Activated CD8-positive, alpha-beta memory T cell treated with anti-CD3 and anti-CD28 coated beads for 4 hours (primary cell): ENCODE results near the gene ZP1.

Source experiments
- DNase-seq, 2 donors: peaks; one replicate each; pipeline ENCODE4 v3.0.0-alpha.2; 2020; ENCODE audit warnings: low read depth in 2 of 2

The ZP1 gene

DNA sequence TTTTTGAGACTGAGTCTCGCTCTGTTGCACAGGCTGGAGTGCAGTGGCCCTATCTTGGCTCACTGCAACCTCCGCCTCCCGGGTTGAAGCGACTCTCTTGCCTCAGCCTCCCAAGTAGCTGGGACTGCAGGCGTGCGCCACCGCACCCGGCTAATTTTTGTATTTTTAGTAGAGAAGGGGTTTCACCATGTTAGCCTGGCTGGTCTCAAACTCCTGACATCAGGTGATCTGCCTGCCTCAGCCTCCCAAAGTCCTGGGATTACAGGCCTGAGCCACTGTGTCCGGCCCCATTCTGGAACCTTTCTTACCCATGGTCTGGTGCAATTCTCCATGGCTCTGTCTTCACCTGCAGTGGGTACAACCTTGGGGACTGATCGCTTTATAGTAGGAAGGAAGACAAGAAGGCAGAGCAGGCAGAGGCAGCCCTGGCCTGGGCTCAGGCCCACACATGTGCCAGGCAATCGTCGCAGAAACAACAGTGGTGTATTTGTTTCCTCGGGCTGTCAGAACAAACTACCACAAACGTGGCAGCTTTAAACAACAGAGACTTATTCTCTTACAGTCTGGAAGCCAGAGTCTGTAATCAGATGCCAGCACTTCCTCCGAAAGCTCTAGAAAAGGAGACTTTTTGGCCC, 7.6 kb upstream of the ZP1 start:
- no peak for DNase-seq

DNA sequence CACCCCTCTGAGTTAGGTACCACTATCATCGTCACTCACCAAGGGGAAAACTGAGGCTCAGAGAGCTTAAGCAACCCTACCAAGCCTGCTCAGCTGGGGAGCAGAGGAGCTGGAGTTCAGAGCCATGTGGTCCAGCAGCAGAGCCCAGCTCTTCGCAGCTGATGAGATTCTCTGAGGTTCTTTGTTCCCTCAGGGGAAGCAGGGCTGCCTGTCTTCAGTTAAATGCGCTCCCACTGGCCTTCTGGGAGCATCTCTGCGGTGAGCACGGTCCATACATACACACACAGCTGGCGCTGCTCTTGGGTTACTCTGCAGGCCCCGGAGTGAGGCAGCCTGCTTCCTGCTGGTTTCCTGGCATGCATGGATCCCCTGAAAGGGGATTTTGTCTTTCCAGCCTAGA, 6.4 kb upstream of the ZP1 start:
- no peak for DNase-seq

DNA sequence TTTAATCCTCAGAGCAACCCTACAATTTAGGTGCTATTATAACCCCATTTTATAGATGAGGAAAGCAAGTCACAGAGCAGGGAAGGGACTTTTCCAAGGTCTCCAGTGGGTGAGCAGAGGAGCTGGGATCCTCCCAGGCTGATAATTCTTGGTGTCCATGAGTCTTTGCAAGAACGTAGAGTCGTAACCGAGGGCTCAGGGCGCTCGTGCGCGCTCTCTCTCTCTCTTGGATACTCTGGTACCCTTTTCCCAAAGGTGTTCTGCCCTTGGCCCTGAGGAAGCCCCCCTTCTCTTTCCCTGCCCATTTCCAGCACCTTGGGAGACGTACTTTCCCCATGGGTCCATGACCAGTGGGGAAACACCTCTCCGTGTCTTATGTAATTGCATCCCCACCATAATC, 5.2 kb upstream of the ZP1 start:
- no peak for DNase-seq

DNA sequence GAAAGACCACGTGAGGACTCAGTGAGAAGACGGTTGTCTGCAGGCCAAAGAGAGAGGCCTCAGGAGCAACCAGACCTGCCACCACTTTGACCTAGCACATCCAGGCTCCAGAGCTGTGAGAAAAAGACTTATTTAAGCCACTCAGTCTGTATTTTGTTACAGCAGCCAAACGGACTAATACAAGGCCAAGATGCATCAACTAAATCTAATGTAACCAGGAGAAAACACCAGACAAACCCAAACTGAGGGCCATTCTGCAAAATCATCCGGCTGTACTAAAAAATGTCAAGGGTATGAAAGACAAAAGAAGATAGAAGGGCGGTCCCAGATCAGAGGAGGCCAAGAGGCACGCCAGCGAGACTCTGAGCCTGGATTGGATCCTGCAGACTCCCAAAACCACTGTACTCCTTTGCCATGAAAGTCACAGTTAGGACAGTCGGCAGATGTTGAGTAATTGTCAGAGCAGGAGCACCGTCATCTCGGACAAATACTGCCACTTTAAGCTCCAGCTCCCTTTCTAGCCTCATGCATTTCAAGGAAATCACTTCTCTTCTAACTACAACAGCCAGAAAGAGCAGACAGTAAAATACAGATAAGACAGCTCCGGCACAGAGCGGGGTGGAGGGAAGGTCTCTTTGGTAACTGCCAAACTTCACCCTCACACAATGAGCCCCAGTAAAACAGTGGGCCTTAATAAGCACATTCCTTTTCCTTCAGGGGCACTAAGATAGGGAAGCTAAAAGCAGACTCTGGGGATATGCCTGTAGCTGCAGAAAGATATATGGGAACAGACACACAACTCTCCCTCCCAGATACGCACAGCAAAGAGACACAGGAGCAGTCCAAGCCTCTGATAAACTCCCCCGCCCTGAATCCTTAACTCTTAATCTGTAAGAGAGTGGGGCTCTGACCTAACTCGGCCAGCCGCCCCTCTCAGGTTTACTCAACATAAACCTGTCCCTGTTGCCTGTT, 3.5 kb upstream of the ZP1 start:
- no peak for DNase-seq

DNA sequence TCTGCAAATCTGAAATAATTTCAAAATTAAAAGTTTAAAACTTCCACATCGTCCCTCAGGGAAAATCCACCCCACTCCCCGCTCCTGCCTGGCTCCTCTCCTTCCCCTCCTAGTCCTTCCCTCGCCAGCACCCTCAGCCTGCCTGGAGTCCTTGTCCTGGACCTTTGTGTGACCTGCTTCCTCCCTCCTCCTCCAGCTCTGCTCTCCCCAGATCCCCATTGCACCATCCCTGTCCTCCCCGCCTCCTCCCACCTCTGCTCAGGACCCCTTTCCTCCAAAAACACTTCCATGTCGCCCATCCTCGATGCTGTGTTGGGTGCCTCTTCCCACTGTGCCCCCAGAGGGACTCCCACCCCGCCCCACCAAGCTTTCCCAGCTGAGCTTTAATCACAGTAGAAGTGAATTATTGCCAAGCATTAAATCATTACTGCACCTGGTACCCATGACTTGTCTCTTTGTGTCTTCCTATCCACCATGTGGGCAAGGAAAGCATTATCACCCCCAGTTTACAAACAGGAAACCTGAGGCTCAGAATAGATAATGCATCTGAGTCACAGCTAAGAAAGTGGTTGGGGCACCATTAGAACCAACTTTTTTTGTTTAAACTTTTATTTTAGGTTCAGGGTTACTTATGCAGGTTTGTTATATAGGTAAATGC, 2.4 kb upstream of the ZP1 start:
- DNase-seq: no peak

DNA sequence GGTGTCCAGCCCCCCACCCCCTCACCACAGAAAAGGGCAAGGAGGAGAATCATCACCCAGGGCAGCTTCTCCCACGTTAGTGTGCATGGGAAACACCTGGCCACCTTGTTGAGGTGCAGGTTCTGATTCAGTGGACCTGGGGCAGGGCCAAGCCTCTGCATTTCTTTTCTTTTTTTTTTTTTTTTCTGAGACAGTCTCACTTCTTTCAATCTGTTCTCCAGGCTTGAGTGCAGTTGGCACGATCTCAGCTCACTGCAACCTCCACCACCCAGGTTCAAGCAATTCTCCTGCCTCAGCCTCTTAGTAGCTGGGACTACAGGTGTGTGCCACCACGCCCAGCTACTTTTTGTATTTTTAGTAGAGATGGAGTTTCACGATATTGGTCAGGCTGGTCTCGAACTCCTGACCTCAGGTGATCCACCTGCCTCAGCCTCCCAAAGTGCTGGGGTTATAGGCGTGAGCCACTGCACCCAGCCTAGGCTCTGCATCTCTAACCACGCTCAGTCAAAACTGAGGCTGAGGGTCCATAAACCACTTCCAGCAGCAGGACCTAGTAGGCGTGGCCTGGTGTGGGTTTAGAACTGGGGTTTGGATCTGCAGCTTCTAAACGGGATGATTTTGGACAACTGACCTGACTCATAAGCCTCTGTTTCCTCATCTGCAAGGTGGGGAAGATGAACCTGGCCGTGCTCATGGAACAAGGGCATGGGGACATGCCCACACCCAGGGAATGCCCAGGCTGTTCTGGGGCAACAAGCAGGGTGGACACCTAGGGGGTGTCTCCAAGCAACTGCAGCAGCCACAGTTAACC, 734 bp downstream of the ZP1 start:
- DNase-seq: no peak

DNA sequence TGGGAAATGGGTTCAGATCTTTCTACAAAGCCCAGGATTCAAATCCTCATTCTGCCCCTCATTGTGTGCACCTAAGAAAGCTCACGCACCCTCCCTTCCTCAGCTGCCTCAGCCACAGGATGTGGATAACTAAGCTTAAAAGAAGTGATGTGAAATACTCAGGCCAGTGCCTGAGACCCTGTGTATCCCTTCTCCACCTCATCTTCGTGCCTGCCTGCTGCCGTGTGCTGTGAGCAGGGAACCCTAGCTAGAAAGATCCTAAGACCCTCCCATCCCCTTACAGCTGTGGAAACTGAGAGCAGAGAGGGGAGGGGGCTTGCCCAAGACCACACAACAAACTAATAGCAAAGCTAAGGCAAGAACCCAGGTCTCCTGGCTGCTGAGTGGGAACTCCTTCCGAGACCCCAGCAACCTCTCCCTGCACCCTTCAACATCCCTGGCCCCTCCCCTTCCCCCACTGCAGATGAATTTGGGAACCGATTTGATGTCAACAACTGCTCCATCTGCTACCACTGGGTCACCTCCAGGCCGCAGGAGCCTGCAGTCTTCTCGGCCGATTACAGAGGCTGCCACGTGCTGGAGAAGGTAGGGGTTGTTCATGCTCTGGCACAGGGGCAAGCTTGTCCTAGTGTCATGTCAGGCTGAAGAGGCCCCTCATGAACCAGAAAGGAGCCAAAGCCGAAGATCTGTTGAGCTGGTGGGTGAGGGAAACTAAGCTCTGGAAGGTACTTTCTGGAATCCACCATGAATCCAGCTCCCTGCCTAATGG, 1.5 kb downstream of the ZP1 start:
- DNase-seq: no peak

DNA sequence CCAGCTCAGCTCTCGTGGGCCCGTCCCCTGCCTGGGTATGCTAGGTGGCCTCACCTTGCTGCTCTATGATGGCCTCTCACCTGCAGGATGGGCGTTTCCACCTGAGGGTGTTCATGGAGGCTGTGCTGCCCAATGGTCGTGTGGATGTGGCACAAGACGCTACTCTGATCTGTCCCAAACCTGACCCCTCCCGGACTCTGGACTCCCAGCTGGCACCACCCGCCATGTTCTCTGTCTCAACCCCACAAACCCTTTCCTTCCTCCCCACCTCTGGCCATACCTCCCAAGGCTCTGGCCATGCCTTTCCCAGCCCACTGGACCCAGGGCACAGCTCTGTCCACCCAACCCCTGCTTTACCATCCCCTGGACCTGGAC, 2.1 kb downstream of the ZP1 start:
- DNase-seq: no peak

DNA sequence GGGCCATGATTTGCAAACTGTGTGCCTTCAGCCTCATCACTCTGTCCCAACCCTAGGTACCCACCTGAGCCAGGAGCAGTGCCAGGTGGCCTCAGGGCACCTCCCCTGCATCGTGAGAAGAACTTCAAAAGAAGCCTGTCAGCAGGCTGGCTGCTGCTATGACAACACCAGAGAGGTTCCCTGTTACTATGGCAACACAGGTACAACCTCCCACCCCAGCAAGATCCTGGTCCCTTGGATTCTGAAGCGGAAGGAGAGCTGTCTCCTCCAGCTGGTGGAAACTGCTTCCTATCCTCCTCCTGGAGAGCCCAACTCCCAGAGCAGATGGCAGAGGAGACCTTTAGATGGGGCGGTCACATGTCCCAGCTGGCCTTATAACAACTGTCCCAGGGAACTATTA, 2.9 kb downstream of the ZP1 start:
- DNase-seq: no peak

DNA sequence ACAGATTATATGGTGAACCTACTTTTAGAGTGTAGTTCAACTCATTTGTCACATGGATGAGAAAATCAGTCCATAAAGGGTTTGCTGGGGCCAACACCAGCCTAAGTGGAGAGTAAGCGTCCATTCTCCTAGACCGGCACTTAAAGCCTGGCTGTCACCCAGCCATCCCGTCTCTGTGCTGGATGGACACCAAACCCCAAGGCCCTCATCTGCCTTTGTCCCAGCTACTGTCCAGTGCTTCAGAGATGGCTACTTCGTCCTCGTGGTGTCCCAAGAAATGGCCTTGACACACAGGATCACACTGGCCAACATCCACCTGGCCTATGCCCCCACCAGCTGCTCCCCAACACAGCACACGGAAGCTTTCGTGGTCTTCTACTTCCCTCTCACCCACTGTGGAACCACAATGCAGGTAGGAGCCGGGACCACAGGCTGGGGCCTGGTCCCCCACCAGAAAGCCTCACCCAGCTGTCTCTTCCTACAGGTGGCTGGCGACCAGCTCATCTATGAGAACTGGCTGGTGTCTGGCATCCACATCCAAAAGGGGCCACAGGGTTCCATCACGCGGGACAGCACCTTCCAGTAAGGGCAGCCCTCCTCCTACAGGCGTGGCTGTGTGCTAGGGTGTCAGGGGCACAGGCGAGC, 3.5 kb downstream of the ZP1 start:
- DNase-seq: no peak

DNA sequence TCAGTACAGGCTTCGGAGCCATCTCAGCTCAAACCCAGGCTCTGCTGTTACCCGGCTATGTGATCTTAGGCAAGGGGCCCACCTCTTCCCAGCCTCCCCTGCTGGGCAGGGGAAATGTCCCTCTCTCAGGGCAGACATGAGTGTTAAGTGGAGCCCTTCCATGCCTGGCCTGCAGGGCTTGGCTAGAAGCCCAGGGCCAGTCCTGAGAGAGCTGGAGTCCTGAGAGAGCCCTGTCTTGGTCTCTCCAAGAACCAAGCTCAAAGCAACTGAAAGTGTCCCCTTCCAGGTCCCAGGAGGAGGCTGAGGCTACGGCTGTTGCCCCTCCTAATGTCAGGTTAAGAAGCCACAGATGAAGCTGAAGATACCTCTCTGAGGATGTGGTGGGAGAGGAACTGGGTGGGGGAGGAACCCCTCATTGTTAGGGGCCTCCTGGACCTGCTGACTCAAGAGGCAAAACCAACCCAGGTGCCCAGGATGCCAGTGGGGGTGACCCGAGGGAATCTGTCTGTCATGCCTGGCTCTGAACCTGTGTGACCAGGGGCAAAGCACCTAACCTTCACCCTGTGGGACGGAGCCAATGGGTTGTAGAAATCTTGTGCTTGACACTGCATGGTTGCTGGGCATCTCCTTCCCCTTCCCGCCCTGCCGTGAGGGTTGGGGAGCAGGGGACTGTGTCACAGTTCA, 4.2 kb downstream of the ZP1 start:
- DNase-seq: no peak

DNA sequence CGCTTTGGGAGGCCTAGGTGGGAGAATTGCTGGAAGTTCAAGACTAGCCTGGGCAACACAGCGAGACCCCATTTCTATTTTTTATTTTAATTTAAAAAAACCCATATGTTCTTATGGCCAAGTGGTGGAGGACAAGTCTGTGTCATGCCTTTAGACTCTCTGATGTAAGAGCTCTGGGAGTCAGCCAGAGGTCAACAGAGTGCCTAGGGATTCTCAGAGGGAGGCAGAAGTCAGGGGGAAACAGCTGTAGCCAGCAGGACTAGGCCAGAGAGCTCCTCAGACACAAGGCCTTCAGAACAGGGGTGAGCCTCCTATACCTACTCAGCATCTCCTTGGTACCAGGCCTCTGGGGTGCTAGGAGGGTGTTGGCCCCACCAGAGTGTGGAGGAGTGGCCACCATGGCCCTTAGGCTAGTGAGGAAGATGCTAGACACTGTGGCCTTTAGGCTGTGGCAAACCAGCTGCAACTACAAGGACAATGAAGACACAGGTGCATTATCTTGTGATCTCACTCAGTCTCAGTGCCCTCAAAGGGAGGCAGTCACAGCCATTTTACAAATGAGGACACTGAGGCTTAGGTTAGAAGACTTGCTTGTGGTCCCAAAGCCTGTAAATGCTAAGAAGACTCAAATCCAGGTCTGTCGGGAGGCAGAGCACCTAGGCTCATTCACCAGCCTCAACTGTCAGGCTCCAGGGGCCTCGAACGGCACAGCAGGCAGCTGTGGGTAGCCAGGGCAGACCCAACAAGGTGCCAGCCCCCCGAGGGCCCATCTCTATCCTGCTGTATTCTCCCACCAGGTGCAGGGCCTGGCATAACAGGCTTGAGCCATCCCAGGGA, 5.0 kb downstream of the ZP1 start:
- no peak for DNase-seq

DNA sequence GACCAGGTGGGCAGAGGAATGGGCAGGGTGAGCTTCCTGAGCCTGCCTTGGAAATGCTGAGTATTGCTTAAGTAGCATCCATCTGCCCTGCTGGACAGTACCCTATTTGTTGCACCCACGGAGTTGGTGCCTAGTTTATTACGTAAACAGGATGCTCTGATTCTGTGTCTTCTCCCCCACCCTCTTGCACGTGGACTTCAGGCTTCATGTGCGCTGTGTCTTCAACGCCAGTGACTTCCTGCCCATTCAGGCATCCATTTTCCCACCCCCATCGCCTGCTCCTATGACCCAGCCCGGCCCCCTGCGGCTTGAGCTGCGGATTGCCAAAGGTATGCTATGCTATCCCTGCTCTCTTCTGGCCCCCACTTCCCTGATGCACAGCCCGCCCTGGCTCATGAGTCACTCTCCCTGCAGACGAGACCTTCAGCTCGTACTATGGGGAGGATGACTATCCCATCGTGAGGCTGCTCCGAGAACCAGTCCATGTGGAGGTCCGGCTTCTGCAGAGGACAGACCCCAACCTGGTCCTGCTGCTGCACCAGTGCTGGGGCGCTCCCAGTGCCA, 5.7 kb downstream of the ZP1 start:
- DNase-seq: no peak

DNA sequence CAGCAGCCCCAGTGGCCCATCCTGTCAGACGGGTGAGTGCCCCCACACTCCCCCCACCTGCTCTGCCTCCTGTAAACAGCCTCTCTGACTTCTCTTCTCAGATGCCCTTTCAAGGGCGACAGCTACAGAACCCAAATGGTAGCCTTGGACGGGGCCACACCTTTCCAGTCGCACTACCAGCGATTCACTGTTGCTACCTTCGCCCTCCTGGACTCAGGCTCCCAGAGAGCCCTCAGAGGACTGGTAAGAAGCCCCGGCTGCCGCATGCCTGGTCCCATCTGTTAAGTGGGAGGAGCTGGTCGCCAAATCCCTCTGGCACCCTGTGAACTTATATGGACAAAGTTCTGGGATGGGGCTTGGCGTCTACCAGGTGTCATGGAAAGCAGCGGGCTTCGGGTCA, 6.2 kb downstream of the ZP1 start:
- no peak for DNase-seq

DNA sequence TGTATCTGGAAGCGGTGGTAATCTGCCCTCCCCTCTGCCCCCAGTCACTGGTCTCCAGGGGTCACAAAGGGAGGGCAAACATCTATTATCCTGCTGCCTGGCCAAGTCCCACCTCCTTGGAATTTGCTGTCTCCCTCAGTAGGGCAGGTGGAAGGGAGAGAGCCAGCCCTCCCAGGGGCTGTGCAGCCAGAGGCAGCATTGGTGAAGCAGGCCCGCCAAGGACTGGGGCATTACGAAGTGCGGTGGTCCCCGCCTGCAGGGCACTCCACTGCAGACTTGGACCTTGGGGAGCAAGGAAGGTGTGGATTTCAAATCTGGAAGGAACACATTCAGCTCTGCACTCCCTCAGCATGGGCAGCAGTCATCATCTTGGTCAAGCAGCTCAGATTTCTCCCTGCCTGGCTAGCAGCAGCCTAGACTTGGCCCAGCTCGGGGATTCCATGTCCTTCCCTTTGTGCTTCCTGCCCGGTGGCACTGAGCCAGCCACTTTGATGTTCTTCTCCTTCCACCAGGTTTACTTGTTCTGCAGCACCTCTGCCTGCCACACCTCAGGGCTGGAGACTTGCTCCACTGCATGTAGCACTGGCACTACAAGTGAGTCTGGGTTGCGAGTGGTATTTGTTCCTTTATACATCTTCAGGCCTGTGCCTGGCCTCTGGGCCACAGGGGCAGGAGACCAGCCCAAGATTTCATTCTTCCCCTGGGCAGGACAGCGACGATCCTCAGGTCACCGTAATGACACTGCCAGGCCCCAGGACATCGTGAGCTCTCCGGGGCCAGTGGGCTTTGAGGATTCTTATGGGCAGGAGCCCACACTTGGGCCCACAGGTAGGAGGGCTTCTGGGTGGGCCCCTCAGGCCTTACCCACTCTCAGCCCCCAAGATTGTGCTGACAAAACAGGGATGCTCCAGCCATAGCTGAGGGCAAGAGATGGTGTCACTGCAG, 7.4 kb downstream of the ZP1 start:
- DNase-seq: no peak

DNA sequence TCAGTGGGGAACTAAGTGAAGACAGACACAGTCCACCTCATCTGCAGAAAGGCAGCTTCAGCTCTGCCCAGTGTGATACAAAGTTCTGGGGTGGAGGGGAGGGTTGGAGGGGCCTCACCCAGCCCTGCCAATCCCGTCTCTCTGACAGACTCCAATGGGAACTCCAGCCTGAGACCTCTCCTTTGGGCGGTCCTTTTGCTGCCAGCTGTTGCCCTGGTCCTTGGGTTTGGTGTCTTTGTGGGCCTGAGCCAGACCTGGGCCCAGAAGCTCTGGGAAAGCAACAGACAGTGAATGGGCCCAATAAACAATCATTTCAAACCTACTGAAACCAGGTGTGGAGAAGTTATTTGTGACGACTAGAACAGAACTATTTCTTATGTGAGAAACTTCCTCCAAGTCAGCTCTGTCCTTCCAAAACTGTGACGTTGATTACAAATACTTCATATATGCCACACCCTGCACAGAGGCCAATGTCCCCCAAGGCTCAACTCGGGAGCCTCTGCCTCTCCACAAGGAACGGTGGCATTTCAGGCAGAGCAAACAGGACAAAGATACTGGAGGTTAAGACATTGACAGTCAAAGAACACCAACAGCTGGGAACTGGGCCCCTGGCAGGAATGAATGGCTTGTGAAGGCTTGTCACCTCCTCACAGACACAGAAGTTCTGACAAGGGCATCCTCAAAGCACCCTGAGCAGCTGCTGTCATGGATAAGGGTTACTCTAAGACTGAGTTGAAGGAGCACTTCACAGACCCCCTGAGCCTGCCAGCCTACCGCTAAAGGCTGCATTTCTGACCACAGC, 8.2 kb downstream of the ZP1 start:
- no peak for DNase-seq

DNA sequence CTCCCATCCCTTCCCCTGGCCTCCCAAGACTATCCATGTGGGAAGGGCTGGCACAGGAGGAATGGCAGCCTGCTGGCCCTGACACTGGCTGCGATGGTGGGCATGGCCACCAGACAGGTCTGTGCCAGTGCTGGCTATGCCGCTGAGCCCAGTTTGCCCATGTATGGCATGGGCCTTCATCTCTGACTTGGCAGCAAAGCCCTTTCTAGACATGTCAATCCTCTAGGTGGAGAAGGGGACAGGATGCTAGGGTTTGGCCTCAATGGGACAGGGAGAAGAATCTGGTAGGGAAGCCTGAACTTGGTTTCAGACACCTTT, 8.8 kb downstream of the ZP1 start:
- DNase-seq: no peak
